IPS-18c (cell line): ENCODE measurements around the gene ACTA1.
"Not testable (repeated sequence)": the region's sequence is repeated elsewhere in the genome, so short reads cannot be mapped to it uniquely, and the experiment has no call there.

ENCODE experiments used
- H3K4me3 ChIP-seq: 2 replicates; pipeline ENCODE4 v1.7.0; 2013; ENCODE audit warnings: low read depth, mild to moderate bottlenecking, low read length, moderate library complexity; ENCODE audit not compliant: insufficient read depth
- H3K9me3 ChIP-seq: one replicate; pipeline ENCODE4 v1.6.1; 2013; ENCODE audit warnings: mild to moderate bottlenecking, low read length, moderate library complexity; ENCODE audit not compliant: control insufficient read depth, insufficient read depth

Gene ACTA1

DNA sequence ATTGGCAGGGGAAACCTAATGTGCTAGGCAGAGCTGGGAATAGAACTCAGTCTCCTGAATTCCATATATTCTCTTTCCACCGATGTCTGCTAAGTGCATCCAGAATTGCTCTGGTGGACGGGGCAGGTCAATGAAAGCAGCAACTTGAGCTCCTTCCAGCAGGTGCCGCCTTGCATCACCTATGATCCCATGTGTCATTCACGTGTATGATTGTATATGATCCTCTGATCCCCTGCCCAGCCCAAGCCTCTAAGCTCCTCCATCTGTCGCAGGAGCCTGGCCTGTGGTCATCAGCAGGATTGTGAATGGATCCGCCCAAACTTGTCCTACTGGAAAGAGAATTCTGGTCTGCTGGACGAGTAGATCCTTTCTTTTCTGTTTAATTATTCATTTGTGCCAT is 13.1 kb downstream of the ACTA1 start:
- Histone ChIP-seq H3K9me3 (no peaks in the 10 kb centered on the region), H3K4me3 (no peak overlapping the region)

DNA sequence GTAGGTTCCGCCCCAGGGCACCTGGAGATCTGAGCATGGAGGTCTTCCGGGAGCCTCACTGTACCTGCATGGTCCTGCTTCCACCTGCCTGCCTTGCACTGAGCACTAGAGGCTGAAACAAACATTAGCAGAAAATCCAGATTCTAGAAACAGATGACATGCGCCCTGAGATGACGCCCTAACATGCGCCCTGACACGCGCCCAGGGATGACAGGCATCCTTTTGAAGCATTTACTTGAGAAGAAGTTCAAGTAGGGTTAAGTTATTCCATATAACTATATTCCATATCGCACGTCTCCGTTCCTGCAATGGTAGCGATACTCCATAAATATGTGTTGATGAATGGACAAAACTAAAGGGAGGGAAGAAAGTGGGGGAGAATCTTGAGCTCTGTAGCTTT is 13.7 kb downstream of the ACTA1 start:
- H3K4me3 ChIP-seq, result no peak overlapping the region
- H3K9me3 ChIP-seq, result no peaks in the 10 kb centered on the region

DNA sequence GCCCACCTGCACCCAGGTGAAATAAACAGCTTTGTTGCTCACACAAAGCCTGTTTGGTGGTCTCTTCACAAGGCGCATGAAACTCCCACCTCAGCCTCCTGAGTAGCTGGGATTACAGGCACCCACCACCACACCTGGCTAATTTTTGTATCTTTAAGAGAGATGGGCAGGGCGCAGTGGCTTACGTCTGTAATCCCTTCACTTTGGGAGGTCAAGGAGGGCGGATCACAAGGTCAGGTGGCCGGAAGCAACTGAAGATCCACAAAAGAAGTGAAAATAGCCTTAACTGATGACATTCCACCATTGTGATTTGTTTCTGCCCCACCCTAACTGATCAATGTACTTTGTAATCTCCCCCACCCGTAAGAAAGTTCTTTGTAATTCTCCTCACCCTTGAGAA is 15.3 kb downstream of the ACTA1 start:
- not testable (repeated sequence) for H3K9me3 ChIP-seq

DNA sequence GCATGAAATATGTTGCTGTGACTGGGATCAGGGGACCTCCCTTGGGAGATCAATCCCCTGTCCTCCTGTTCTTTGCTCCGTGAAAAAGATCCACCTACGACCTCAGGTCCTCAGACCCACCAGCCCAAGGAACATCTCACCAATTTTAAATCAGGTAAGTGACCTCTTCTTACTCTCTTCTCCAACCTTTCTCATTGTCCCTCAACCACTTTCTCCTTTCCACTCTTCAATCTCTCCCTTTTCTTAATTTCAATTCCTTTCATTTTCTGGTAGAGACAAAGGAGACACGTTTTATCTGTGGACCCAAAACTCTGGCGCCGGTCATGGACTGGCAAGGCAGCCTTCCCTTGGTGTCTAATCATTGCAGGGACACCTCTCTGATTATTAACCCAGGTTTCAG is 21.1 kb downstream of the ACTA1 start:
- not testable (repeated sequence) for H3K4me3 ChIP-seq, H3K9me3 ChIP-seq

More for the DNA sequence above, 15.3 kb downstream of the ACTA1 start:
- not testable (repeated sequence) for H3K4me3 ChIP-seq

DNA sequence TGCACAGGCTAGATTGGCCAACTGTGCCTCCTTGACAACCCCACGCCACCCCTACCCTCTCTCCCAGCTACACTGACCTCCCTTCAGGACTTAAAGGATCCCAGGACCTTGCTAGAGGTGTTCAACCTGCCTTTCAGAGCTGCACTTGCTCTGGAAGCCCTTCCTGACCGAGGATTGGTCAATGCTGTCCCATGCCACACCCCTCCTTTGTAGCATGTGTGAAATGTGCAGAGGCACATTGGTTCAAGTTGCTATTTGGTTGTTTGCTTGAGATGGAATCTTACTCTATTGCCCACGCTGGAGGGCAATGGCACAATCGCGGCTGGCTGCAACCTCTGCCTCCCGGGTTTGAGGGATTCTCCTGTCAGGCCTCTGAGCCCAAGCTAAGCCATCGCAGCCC is 21.8 kb downstream of the ACTA1 start:
- H3K4me3 ChIP-seq, result no peak overlapping the region

DNA sequence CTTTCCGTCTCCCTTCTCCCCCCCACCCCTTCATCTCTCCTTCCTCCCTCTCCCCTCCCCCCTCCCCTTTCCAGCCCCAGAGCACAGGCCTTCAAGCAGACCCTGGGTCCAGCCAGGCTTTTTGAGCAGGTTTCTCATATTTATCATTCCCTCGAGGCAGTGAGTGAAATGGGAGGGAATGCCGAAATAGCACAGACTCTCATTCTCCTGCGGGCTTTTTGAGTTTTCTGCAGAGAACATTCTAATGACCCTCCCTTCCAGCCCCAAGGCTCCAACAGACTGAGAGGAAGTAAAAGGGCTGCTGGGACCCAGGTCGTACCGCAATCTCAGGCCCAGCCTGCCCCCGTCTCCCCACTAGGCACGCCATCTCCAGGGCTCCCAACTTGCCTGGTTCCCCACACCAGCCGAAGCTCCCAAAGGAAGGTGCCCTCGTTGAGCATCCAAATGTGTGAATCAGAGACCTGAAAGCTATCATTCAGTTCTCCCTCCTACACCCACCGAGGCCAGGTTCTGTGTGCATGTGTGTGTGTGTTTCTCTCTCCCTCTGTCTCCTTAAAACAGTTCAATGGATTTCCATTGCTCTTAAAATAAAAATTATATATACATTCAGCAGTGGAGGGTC is 22.3 kb downstream of the ACTA1 start:
- H3K4me3 ChIP-seq, result no peak overlapping the region
- no peaks in the 10 kb centered on the region for H3K9me3 ChIP-seq

More for the DNA sequence above, 21.8 kb downstream of the ACTA1 start:
- H3K9me3 ChIP-seq, result no peaks in the 10 kb centered on the region

DNA sequence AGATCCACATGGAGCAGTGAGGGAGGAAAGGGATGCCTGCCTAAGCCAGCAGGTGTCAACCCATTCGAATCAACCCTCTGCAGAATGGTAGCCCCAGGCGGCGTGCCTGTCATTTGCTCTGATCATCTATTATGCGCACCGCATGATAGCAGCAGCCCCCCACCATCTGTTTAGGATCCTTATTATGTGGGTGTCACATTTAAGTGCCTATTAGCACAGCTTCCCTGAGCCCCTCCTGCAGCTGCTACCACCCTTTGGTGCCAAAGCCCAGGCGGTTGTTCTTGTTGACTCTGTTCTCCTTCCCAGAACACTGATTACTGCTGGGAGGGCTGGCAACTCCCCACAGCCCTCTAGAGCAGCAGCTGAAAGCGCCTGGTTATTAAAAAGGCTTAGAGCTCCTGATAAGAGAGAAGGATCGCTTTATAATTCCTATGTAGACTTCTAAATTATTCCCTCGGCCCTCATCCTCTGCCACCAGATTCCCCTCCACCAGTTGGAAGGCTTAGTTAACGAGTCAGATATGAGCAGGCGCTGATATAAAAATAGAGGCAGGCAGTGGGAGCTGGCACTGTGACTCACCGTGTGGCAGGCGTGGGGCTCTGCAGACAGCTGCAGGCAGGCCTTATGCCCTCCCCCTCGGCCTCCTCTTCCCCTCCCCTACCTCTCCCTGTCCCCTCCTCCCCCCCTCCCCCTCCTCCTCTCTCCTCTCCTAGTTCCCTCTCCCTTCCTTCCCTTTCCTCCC is 23.0 kb downstream of the ACTA1 start:
- Histone ChIP-seq H3K9me3 (no peaks in the 10 kb centered on the region), H3K4me3 (no peak overlapping the region)

DNA sequence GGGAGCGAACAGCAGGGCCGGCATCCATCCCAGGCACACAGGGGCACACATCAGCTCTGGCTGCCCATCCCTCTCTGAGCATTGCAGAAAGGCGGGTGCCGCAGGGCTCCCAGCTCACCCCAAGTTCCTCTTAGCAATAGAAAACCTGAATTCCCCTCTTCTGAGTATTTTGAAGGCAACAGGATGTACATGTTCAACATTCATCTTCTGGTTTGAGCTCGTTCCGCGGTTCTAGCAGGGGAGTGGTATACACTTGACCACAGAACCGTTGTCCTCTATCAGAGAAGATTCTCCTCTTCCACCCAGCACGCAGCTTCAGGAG is 23.6 kb downstream of the ACTA1 start:
- H3K9me3 ChIP-seq, result no peaks in the 10 kb centered on the region
- no peak overlapping the region for H3K4me3 ChIP-seq

DNA sequence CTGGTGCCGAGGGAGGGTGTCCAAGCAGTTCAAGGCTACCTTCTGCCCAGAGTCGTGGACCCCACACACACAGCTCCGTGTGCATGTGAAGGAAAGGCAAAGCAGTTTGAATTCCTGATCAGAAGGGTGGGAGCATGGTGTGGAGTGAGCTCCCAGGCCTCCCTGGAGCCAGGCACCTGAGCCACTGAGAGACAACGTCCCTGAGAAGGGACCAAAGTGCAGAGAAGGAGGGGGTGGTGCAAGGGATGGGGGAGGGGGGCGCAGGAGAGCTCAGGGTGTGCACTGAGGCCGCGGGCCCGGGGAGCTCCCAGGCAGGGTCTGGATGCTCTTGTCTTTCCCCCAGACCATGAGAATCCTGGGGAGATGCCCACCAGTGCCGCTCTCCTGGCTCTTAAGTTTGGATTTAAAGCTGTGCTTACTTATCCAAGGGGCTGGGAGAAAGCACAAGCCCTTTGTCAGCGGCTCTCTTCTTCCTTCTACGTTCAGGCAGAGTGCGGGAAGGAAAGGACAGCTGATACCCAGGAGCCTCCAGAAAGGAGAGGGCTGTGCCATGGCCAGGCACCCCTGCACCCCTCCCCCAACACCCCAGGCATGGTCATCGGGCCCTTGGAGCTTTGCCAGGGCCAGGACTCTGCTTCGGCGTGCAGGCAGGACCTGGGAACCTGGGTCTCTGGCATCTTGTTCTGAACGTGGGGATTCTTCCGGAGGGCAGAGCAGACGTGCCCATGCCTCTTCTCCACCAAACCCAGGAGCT is 24.1 kb downstream of the ACTA1 start:
- H3K9me3 ChIP-seq, result no peaks in the 10 kb centered on the region
- no peak overlapping the region for H3K4me3 ChIP-seq

DNA sequence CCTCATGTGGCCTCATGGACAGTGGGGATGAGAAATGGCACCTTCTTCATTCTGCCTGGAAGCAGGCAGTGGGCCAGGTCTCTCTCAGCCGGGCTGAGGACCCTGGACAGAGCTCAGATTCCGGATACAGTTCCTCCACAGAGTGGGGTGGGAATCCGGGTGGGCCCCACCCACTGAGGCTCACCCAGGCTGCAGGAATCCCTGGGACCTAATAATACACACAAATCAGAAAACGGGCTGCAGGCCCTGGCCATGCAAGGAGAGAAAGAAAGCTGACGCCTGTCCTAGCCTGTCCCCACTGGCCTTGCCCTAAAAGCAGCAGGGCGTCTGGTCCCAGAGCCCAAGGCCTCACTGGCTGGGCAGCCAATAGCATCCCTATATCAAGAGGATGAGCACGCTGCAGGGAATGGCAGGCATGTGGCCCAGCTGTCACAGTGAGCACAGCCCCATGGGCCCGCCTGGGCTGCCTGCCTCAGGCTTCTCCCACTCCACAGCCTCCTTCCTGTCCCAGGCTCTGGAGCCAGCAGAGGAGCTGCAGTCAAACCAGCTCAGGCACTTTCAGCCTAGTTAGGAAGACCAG is 25.3 kb downstream of the ACTA1 start:
- no peaks in the 10 kb centered on the region for H3K9me3 ChIP-seq
- no peak overlapping the region for H3K4me3 ChIP-seq

DNA sequence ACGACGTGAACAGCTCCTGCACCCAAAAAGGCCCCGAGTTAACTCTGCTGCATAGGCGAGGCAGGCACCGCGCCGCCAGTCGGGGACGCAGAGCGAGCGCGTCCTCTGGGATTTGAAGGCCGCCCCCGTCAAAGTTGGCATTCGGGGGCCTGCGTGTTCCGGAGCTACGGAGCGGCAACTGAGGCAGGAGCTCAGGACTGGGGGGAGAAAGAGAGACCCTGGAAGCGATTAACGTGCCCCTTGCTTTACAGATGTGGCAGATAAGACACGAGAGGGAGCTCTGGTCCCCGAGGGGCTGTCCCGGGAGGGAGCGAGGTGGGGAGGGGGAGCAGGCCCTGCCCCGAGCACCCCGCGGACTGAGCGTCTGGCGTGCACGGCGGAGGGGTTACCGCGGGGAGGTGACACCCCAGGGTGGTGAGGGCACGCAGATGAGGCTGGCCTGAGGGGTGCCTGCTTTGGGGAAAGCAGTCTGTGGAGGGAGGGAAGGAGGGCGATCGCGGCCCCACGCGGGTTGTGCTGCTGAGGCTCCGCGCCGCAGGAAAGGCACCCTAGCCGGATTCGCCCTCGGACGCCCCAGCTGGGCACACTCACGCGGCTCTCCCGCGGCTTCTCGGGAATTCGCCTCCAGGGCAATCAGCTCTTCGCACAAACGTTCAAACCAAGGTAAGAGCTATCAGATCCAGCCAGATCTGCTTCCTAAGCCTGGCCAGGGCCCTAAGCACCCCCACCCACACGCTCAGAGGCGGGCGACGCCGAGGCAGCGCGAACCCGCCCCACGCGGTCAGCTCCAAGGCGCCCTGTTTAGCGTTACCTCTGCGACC is 26.5 kb downstream of the ACTA1 start:
- no peaks in the 10 kb centered on the region for H3K9me3 ChIP-seq
- peak overlapping the region; percentile 66 for H3K4me3 ChIP-seq

DNA sequence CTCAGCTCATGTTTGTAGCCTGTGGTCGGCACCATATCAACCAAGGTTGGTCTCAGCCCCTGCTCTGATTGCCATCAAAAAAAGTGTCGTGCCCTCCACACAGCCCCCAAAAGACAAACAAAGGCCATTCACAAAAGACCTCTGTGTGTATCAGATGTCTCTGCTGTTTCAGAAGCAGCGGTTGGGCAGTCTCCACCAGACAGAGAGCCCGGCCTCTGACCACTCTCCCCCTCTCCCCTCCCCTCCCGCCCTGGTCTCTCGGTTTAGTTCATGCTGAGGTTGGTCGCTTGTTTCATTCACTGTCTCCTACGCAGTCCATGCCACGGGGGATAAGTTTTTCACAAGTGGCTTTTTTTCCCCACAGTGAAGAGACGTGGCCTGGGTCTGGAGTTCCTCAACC is 27.1 kb downstream of the ACTA1 start:
- Histone ChIP-seq H3K4me3 (peak overlapping the region; percentile 66), H3K9me3 (no peaks in the 10 kb centered on the region)

DNA sequence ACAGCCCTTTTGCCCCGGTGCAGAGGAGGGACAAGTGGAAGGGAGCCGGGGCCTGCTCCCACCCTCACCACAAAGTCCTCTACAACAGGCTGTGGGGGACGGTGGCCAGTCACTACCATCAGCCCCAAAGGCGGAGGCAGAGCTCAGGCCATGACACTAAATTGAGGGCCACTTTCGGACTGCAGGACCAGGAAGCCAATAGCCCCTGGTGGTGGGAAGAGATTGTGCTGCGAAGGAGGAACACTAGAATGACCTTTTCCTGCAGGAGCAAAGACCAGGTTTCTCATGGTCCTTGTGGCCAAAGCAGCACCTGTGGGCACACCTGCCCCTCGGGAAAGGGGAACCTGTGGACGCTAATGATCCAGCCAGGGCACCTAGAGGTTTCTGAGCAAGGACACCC is 30.3 kb downstream of the ACTA1 start:
- Histone ChIP-seq H3K9me3 (no peaks in the 10 kb centered on the region), H3K4me3 (no peak overlapping the region)

DNA sequence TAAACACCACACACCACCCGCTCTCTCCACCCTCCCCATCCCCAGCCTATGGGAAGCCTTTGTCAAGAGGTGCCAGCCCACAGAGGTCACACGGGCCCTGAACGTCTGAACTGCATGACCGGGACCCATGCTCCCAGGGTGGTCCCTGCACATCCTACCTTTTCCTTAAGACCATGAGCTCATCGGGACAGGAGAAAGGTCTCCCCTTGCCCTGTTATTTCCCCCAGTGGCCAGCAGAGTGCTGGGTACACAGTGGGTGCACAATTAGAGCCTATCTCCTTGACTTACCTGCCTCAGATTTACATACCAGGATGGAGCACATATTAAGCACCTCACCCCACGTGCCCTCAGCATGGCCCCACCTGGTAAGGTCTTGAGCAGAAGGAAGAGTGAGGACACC is 30.9 kb downstream of the ACTA1 start:
- no peaks in the 10 kb centered on the region for H3K9me3 ChIP-seq

DNA sequence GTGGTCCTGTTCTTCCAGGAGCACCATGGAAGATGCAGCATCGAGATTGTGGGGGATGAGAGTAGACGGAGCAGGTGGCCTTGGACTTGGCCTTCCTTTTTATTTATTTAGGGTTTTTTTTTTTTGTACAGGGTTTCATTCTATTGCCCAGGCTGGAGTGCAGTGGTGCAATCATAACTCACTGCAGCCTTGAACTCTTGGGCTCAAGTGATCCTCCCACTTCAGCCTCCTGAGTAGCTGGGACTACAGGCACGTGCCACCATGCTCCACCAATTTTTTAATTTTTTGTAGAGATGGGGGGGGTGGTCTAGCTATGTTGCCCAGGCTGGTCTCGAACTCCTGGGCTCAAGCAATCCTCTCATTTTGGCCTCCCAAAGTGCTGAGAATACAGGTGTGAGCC is 31.6 kb downstream of the ACTA1 start:
- H3K4me3 ChIP-seq, H3K9me3 ChIP-seq: not testable (repeated sequence)

More for the DNA sequence above, 30.9 kb downstream of the ACTA1 start:
- no peak overlapping the region for H3K4me3 ChIP-seq

DNA sequence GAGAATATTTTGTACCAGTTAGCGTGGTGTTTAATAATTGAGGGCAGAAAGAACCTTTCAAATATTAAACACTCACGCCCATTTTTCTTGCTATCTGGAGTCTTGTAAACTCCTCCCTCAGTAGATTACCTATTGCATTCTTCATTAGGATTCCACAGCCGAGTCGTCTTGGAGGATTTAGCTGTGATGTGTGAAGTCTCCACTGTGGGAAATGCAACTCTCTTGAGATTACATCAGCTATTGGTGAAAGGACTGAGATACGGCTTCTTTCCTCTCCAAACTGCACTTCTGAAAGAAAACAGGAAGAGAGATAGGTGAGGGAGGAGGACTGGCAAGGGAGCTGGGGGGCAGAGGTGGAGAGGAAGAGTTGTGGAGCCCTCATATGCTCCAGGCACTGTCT is 36.1 kb downstream of the ACTA1 start:
- H3K4me3 ChIP-seq, result no peak overlapping the region
- no peaks in the 10 kb centered on the region for H3K9me3 ChIP-seq

DNA sequence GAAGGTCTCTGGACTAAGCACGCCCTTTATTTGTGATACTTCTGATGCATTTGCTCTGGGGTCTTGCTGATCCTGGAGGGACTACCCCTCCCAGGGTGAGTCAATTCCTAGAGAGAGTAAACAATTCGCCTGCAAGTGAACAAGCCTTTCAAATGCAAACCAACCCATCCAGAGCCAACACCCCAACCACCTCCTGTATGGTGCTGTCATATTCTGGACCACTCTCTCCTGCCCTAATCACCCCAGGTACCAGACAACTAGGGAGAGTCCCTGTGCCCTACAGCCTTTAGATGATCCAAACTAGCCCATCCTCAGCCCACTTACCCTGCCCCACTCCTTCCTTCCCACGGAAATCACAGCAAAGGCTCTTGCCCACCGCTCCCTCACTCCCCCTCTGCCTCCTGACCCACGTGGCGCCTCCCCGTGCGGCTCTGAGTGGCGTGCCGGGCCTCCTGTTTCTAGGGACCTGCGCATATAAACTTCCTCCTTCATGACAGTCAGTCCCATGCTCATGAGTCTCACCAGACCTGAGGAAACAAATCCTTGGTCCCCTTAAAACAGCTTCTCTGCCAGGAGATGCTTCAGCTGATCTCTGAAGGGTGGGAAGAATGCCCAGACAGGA is 37.2 kb downstream of the ACTA1 start:
- Histone ChIP-seq H3K9me3 (no peaks in the 10 kb centered on the region), H3K4me3 (no peak overlapping the region)
